HepG2 (cell line): ENCODE measurements around the gene NT5DC2. TPM values are rescaled to one million over a fixed set of nuclear protein-coding genes. Genes with fewer than 3 reads are reported as not detected.

Source experiments
- CREM ChIP-seq, 2 experiments: sonication (generic) in 1 of 2; formaldehyde crosslinking in 1 of 2; IDR thresholded peaks; 2 replicates each; pipeline versions ENCODE4 v1.4.0 to v1.6.1; 2016 to 2020; ENCODE audit warnings: antibody characterized with exemption in 1 of 2, mild to moderate bottlenecking in 1 of 2, missing genetic modification reagents in 1 of 2
- HNRNPL ChIP-seq: fragments of 200-400 bp; formaldehyde crosslinking; IDR thresholded peaks from 2 replicates; pipeline ENCODE4 v1.6.1; 2017; ENCODE audit warnings: mild to moderate bottlenecking, low read depth, low read length
- MAF1 ChIP-seq: sonication (generic); formaldehyde crosslinking; IDR thresholded peaks from 2 replicates; pipeline ENCODE4 v1.5.0; 2020; ENCODE audit warnings: missing genetic modification reagents, borderline replicate concordance
- NBN ChIP-seq: fragments of 450-650 bp; conservative IDR thresholded peaks from 2 replicates; pipeline ENCODE4 v1.6.1; 2017
- PHF20 ChIP-seq: sonication (generic); formaldehyde crosslinking; IDR thresholded peaks from 2 replicates; pipeline ENCODE4 v1.5.0; 2020; ENCODE audit warnings: mild to moderate bottlenecking, missing genetic modification reagents
- SIN3B ChIP-seq: fragments of 150-350 bp; IDR thresholded peaks from 2 replicates; pipeline ENCODE4 v1.6.1; 2014; ENCODE audit warnings: low read length
- SP1 ChIP-seq, 2 experiments: fragments of 450-650 bp in 1 of 2; sonication (generic) in 1 of 2; formaldehyde crosslinking in 1 of 2; IDR thresholded peaks; 2 replicates each; pipeline versions ENCODE4 v1.4.0 to v1.6.1; 2016 to 2020; ENCODE audit warnings: missing genetic modification reagents in 1 of 2
- SPEN ChIP-seq: sonication (generic); formaldehyde crosslinking; IDR thresholded peaks from 2 replicates; pipeline ENCODE4 v1.5.1; 2020; ENCODE audit warnings: low read depth, mild to moderate bottlenecking, missing genetic modification reagents
- TEAD3 ChIP-seq: optimal IDR thresholded peaks from 2 replicates; pipeline ENCODE3; 2016; ENCODE audit warnings: borderline replicate concordance
- ZNF205 ChIP-seq: IDR thresholded peaks from 2 replicates; pipeline ENCODE4 v1.6.1; 2018; ENCODE audit warnings: missing biosample characterization, missing genetic modification reagents
- ZNF317 ChIP-seq: sonication (generic); formaldehyde crosslinking; IDR thresholded peaks from 2 replicates; pipeline ENCODE4 v1.5.0; 2020; ENCODE audit warnings: mild to moderate bottlenecking, missing genetic modification reagents
- ZNF552 ChIP-seq: sonication (generic); formaldehyde crosslinking; IDR thresholded peaks from 2 replicates; pipeline ENCODE4 v1.9.0; 2022; ENCODE audit warnings: missing genetic modification reagents, mild to moderate bottlenecking, borderline replicate concordance
- polyA plus RNA-seq, 8 experiments: library from polyadenylated mRNA; depleted of rRNA in 3 of 8; stranded (reverse) in 7 of 8; unstranded in 1 of 8; fragments of >200 nt; fragmentation: Illumina TruSeq in 4 of 8; extraction: Trizol in 4 of 8; gene quantifications; 2 replicates each; pipeline versions ENCODE4 v1.2.1 to v1.2.3, GENCODE V29; 2011 to 2016; ENCODE audit warnings: low read depth in 4 of 8, missing spikeins in 1 of 8, mixed read lengths in 1 of 8; ENCODE audit not compliant: insufficient read depth in 1 of 8
- total RNA-seq, 5 experiments: library from RNA; depleted of rRNA; stranded (reverse); fragments of >200 nt; fragmentation: Illumina TruSeq; extraction: Trizol; gene quantifications; 2 replicates each; pipeline ENCODE4 v1.2.3, GENCODE V29; 2016; ENCODE audit warnings: low read depth in 1 of 5
- TF ChIP-seq, protein P1 (sequence below): IDR thresholded peaks from 2 replicates; pipeline ENCODE4 v1.6.1; 2016; ENCODE audit warnings: mild to moderate bottlenecking
- TF ChIP-seq, protein P2 (sequence below): IDR thresholded peaks from 2 replicates; pipeline ENCODE4 v1.6.1; 2016
- TF ChIP-seq, protein P3 (sequence below): sonication (generic); formaldehyde crosslinking; IDR thresholded peaks from 2 replicates; pipeline ENCODE4 v1.9.0; 2022; ENCODE audit warnings: missing genetic modification reagents, mild to moderate bottlenecking, borderline replicate concordance
- TF ChIP-seq, protein P4 (sequence below): sonication (generic); formaldehyde crosslinking; IDR thresholded peaks from 2 replicates; pipeline ENCODE4 v1.4.0; 2020; ENCODE audit warnings: low read depth, missing genetic modification reagents
- TF ChIP-seq, protein P5 (sequence below): sonication (generic); formaldehyde crosslinking; conservative IDR thresholded peaks from 2 replicates; pipeline ENCODE4 v1.4.0; 2020; ENCODE audit warnings: missing genetic modification reagents
- TF ChIP-seq, protein P6 (sequence below): sonication (generic); formaldehyde crosslinking; IDR thresholded peaks from 2 replicates; pipeline ENCODE4 v1.8.0; 2022; ENCODE audit warnings: missing genetic modification reagents, mild to moderate bottlenecking, borderline replicate concordance

NT5DC2 gene
- total and polyA plus RNA-seq, 2 of the 13 experiments (the other 11 are each of a cell fraction or from before 2014, with no cell fraction given), result 131 to 240 TPM

DNA sequence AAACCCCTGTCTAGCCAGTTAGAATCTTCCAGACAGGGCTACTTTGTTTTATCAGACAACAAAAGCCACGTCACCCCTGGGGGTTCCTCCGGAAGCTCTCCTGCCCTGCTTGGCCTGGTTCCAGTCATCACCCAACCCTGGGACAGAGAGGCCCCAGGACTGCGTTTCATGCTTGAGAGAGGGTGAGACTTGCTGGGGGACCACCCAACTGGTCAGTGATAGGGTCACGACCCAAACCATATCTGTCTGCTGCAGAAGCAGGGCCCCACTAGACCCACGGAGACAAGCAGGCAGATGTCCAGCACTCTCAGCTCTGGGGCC, 1.2 kb downstream of the NT5DC2 start (continued):
- TF ChIP-seq, protein P1, sequence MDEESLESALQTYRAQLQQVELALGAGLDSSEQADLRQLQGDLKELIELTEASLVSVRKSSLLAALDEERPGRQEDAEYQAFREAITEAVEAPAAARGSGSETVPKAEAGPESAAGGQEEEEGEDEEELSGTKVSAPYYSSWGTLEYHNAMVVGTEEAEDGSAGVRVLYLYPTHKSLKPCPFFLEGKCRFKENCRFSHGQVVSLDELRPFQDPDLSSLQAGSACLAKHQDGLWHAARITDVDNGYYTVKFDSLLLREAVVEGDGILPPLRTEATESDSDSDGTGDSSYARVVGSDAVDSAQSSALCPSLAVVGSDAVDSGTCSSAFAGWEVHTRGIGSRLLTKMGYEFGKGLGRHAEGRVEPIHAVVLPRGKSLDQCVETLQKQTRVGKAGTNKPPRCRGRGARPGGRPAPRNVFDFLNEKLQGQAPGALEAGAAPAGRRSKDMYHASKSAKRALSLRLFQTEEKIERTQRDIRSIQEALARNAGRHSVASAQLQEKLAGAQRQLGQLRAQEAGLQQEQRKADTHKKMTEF (CRISPR knock-in tag), result peak; percentile 50; the same call in 1 of the 2 replicates
- TF ChIP-seq ZNF205 (0 out of 2 replicates have a peak, but pooled peaks have one; percentile 21), MAF1 (no peak), SPEN (CRISPR knock-in tag) (no peak), CREM (IDR thresholded peaks at IDR 0.05) (peak; percentile 57), CREM (CRISPR knock-in tag; IDR thresholded peaks at IDR 0.05) (no peak), NBN (no peak), HNRNPL (no peak), TEAD3 (CRISPR knock-in tag) (no peak), ZNF317 (no peak), PHF20 (peak; percentile 32; the same call in 1 of the 2 replicates), SIN3B (no peak), ZNF552 (CRISPR knock-in tag) (0 out of 2 replicates have a peak, but pooled peaks have one; percentile 7), SP1 (IDR thresholded peaks at IDR 0.05) (no peak), SP1 (CRISPR knock-in tag; IDR thresholded peaks at IDR 0.05) (no peak)
- TF ChIP-seq, protein P2, sequence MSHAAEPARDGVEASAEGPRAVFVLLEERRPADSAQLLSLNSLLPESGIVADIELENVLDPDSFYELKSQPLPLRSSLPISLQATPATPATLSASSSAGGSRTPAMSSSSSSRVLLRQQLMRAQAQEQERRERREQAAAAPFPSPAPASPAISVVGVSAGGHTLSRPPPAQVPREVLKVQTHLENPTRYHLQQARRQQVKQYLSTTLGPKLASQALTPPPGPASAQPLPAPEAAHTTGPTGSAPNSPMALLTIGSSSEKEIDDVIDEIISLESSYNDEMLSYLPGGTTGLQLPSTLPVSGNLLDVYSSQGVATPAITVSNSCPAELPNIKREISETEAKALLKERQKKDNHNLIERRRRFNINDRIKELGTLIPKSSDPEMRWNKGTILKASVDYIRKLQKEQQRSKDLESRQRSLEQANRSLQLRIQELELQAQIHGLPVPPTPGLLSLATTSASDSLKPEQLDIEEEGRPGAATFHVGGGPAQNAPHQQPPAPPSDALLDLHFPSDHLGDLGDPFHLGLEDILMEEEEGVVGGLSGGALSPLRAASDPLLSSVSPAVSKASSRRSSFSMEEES (CRISPR knock-in tag), result 0 out of 2 replicates have a peak, but pooled peaks have one; percentile 23
- TF ChIP-seq, protein P3, sequence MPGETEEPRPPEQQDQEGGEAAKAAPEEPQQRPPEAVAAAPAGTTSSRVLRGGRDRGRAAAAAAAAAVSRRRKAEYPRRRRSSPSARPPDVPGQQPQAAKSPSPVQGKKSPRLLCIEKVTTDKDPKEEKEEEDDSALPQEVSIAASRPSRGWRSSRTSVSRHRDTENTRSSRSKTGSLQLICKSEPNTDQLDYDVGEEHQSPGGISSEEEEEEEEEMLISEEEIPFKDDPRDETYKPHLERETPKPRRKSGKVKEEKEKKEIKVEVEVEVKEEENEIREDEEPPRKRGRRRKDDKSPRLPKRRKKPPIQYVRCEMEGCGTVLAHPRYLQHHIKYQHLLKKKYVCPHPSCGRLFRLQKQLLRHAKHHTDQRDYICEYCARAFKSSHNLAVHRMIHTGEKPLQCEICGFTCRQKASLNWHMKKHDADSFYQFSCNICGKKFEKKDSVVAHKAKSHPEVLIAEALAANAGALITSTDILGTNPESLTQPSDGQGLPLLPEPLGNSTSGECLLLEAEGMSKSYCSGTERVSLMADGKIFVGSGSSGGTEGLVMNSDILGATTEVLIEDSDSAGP, result peak; percentile 41; the same call in 1 of the 2 replicates
- TF ChIP-seq, protein P4, sequence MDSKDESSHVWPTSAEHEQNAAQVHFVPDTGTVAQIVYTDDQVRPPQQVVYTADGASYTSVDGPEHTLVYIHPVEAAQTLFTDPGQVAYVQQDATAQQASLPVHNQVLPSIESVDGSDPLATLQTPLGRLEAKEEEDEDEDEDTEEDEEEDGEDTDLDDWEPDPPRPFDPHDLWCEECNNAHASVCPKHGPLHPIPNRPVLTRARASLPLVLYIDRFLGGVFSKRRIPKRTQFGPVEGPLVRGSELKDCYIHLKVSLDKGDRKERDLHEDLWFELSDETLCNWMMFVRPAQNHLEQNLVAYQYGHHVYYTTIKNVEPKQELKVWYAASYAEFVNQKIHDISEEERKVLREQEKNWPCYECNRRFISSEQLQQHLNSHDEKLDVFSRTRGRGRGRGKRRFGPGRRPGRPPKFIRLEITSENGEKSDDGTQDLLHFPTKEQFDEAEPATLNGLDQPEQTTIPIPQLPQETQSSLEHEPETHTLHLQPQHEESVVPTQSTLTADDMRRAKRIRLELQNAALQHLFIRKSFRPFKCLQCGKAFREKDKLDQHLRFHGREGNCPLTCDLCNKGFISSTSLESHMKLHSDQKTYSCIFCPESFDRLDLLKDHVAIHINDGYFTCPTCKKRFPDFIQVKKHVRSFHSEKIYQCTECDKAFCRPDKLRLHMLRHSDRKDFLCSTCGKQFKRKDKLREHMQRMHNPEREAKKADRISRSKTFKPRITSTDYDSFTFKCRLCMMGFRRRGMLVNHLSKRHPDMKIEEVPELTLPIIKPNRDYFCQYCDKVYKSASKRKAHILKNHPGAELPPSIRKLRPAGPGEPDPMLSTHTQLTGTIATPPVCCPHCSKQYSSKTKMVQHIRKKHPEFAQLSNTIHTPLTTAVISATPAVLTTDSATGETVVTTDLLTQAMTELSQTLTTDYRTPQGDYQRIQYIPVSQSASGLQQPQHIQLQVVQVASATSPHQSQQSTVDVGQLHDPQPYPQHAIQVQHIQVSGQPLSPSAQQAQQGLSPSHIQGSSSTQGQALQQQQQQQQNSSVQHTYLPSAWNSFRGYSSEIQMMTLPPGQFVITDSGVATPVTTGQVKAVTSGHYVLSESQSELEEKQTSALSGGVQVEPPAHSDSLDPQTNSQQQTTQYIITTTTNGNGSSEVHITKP (CRISPR knock-in tag), result peak; percentile 94
- TF ChIP-seq, protein P5, sequence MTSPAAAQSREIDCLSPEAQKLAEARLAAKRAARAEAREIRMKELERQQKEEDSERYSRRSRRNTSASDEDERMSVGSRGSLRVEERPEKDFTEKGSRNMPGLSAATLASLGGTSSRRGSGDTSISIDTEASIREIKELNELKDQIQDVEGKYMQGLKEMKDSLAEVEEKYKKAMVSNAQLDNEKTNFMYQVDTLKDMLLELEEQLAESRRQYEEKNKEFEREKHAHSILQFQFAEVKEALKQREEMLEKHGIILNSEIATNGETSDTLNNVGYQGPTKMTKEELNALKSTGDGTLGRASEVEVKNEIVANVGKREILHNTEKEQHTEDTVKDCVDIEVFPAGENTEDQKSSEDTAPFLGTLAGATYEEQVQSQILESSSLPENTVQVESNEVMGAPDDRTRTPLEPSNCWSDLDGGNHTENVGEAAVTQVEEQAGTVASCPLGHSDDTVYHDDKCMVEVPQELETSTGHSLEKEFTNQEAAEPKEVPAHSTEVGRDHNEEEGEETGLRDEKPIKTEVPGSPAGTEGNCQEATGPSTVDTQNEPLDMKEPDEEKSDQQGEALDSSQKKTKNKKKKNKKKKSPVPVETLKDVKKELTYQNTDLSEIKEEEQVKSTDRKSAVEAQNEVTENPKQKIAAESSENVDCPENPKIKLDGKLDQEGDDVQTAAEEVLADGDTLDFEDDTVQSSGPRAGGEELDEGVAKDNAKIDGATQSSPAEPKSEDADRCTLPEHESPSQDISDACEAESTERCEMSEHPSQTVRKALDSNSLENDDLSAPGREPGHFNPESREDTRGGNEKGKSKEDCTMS (CRISPR knock-in tag), result no peak
- TF ChIP-seq, protein P6, sequence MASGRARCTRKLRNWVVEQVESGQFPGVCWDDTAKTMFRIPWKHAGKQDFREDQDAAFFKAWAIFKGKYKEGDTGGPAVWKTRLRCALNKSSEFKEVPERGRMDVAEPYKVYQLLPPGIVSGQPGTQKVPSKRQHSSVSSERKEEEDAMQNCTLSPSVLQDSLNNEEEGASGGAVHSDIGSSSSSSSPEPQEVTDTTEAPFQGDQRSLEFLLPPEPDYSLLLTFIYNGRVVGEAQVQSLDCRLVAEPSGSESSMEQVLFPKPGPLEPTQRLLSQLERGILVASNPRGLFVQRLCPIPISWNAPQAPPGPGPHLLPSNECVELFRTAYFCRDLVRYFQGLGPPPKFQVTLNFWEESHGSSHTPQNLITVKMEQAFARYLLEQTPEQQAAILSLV (CRISPR knock-in tag), result no peak
